ENCODE measurements around the gene BABAM2.

DNA sequence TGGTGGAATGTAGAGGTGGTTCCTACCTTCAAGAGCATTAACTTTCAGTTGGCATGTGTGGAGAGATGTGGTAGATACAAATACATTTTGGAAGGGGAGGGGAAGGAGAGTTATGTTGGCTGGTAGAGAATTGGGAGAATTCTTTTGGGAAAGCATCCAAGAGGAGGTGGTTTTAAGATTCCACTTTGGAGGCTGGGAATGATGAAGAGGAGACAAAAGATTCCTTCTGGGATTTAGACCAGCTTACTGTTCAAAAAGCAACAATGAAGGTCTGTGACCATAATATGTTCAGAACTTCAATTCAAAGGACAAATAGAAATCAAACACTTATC lies 381.4 kb downstream of the BABAM2 start:
- TF ChIP-seq ZNF331 (CRISPR knock-in tag; IDR thresholded peaks at IDR 0.05; ENCODE audit: low read depth) (no peak), POLR2AphosphoS5 (IDR thresholded peaks at IDR 0.05; ENCODE audit: low read depth) (no peak), EZH2phosphoT487 (IDR thresholded peaks at IDR 0.05; ENCODE audit: unreplicated experiment) (no peak), EZH2 (IDR thresholded peaks at IDR 0.05; ENCODE audit: low read depth, unreplicated experiment) (no peak), JUNB (IDR thresholded peaks at IDR 0.05; ENCODE audit: unreplicated experiment) (no peak), ETS1 (IDR thresholded peaks at IDR 0.05) (no peak), NANOG (IDR thresholded peaks at IDR 0.05; ENCODE audit: borderline replicate concordance) (no peak)
- TF ChIP-seq, protein P1, sequence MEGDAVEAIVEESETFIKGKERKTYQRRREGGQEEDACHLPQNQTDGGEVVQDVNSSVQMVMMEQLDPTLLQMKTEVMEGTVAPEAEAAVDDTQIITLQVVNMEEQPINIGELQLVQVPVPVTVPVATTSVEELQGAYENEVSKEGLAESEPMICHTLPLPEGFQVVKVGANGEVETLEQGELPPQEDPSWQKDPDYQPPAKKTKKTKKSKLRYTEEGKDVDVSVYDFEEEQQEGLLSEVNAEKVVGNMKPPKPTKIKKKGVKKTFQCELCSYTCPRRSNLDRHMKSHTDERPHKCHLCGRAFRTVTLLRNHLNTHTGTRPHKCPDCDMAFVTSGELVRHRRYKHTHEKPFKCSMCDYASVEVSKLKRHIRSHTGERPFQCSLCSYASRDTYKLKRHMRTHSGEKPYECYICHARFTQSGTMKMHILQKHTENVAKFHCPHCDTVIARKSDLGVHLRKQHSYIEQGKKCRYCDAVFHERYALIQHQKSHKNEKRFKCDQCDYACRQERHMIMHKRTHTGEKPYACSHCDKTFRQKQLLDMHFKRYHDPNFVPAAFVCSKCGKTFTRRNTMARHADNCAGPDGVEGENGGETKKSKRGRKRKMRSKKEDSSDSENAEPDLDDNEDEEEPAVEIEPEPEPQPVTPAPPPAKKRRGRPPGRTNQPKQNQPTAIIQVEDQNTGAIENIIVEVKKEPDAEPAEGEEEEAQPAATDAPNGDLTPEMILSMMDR (conservative IDR thresholded peaks at IDR 0.05; ENCODE audit: low read depth in 2 of 2): no peak
- TF ChIP-seq, protein P2, sequence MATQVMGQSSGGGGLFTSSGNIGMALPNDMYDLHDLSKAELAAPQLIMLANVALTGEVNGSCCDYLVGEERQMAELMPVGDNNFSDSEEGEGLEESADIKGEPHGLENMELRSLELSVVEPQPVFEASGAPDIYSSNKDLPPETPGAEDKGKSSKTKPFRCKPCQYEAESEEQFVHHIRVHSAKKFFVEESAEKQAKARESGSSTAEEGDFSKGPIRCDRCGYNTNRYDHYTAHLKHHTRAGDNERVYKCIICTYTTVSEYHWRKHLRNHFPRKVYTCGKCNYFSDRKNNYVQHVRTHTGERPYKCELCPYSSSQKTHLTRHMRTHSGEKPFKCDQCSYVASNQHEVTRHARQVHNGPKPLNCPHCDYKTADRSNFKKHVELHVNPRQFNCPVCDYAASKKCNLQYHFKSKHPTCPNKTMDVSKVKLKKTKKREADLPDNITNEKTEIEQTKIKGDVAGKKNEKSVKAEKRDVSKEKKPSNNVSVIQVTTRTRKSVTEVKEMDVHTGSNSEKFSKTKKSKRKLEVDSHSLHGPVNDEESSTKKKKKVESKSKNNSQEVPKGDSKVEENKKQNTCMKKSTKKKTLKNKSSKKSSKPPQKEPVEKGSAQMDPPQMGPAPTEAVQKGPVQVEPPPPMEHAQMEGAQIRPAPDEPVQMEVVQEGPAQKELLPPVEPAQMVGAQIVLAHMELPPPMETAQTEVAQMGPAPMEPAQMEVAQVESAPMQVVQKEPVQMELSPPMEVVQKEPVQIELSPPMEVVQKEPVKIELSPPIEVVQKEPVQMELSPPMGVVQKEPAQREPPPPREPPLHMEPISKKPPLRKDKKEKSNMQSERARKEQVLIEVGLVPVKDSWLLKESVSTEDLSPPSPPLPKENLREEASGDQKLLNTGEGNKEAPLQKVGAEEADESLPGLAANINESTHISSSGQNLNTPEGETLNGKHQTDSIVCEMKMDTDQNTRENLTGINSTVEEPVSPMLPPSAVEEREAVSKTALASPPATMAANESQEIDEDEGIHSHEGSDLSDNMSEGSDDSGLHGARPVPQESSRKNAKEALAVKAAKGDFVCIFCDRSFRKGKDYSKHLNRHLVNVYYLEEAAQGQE (IDR thresholded peaks at IDR 0.05; ENCODE audit: unreplicated experiment): no peak
- TF ChIP-seq, protein P3, sequence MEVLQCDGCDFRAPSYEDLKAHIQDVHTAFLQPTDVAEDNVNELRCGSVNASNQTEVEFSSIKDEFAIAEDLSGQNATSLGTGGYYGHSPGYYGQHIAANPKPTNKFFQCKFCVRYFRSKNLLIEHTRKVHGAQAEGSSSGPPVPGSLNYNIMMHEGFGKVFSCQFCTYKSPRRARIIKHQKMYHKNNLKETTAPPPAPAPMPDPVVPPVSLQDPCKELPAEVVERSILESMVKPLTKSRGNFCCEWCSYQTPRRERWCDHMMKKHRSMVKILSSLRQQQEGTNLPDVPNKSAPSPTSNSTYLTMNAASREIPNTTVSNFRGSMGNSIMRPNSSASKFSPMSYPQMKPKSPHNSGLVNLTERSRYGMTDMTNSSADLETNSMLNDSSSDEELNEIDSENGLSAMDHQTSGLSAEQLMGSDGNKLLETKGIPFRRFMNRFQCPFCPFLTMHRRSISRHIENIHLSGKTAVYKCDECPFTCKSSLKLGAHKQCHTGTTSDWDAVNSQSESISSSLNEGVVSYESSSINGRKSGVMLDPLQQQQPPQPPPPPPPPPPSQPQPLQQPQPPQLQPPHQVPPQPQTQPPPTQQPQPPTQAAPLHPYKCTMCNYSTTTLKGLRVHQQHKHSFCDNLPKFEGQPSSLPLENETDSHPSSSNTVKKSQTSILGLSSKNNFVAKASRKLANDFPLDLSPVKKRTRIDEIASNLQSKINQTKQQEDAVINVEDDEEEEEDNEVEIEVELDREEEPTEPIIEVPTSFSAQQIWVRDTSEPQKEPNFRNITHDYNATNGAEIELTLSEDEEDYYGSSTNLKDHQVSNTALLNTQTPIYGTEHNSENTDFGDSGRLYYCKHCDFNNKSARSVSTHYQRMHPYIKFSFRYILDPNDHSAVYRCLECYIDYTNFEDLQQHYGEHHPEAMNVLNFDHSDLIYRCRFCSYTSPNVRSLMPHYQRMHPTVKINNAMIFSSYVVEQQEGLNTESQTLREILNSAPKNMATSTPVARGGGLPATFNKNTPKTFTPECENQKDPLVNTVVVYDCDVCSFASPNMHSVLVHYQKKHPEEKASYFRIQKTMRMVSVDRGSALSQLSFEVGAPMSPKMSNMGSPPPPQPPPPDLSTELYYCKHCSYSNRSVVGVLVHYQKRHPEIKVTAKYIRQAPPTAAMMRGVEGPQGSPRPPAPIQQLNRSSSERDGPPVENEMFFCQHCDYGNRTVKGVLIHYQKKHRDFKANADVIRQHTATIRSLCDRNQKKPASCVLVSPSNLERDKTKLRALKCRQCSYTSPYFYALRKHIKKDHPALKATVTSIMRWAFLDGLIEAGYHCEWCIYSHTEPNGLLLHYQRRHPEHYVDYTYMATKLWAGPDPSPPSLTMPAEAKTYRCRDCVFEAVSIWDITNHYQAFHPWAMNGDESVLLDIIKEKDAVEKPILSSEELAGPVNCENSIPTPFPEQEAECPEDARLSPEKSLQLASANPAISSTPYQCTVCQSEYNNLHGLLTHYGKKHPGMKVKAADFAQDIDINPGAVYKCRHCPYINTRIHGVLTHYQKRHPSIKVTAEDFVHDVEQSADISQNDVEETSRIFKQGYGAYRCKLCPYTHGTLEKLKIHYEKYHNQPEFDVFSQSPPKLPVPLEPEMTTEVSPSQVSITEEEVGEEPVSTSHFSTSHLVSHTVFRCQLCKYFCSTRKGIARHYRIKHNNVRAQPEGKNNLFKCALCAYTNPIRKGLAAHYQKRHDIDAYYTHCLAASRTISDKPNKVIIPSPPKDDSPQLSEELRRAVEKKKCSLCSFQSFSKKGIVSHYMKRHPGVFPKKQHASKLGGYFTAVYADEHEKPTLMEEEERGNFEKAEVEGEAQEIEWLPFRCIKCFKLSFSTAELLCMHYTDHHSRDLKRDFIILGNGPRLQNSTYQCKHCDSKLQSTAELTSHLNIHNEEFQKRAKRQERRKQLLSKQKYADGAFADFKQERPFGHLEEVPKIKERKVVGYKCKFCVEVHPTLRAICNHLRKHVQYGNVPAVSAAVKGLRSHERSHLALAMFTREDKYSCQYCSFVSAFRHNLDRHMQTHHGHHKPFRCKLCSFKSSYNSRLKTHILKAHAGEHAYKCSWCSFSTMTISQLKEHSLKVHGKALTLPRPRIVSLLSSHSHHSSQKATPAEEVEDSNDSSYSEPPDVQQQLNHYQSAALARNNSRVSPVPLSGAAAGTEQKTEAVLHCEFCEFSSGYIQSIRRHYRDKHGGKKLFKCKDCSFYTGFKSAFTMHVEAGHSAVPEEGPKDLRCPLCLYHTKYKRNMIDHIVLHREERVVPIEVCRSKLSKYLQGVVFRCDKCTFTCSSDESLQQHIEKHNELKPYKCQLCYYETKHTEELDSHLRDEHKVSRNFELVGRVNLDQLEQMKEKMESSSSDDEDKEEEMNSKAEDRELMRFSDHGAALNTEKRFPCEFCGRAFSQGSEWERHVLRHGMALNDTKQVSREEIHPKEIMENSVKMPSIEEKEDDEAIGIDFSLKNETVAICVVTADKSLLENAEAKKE (CRISPR knock-in tag; IDR thresholded peaks at IDR 0.05): no peak
